CD4-positive, alpha-beta T cell treated with Interleukin-15 for 1 hour (primary cell): ENCODE results near the gene CFAP46.
"Not testable (repeated sequence)": the region's sequence is repeated elsewhere in the genome, so short reads cannot be mapped to it uniquely, and the experiment has no call there.

ENCODE experiments used
- DNase-seq: peaks from one replicate; pipeline ENCODE4 v3.0.0-alpha.2; 2020

Gene CFAP46

GRCh38 chr10:132803416-132804210 is 138.8 kb downstream of the CFAP46 start:
- DNase-seq, result no peak

- no peak for DNase-seq
Measured at GRCh38 chr10:132802694-132803320, 139.6 kb downstream of the CFAP46 start.

GRCh38 chr10:132802048-132802447 is 140.3 kb downstream of the CFAP46 start:
- no peak for DNase-seq

GRCh38 chr10:132799865-132800264 is 142.5 kb downstream of the CFAP46 start:
- no peak for DNase-seq

GRCh38 chr10:132798876-132799275 is 143.5 kb downstream of the CFAP46 start:
- DNase-seq, result no peak

- no peak for DNase-seq
Measured at GRCh38 chr10:132798403-132798802, 144.0 kb downstream of the CFAP46 start.

- DNase-seq, result not testable (repeated sequence)
Measured at GRCh38 chr10:132797986-132798385, 144.4 kb downstream of the CFAP46 start.

- no peak for DNase-seq
Measured at GRCh38 chr10:132796846-132797245, 145.5 kb downstream of the CFAP46 start.

- no peak for DNase-seq
Measured at GRCh38 chr10:132793871-132794849, 148.2 kb downstream of the CFAP46 start.

- no peak for DNase-seq
Measured at GRCh38 chr10:132793213-132793612, 149.2 kb downstream of the CFAP46 start.

- DNase-seq, result no peak
Measured at GRCh38 chr10:132792796-132793195, 149.6 kb downstream of the CFAP46 start.

- DNase-seq, result not testable (repeated sequence)
Measured at GRCh38 chr10:132792099-132792498, 150.3 kb downstream of the CFAP46 start.

- DNase-seq, result no peak
Measured at GRCh38 chr10:132790934-132791829, 151.2 kb downstream of the CFAP46 start.

GRCh38 chr10:132790470-132790869 is 151.9 kb downstream of the CFAP46 start:
- DNase-seq, result no peak

GRCh38 chr10:132789659-132790148 is 152.7 kb downstream of the CFAP46 start:
- DNase-seq, result no peak

GRCh38 chr10:132788831-132789219 is 153.5 kb downstream of the CFAP46 start:
- no peak for DNase-seq

GRCh38 chr10:132788180-132788830 is 154.1 kb downstream of the CFAP46 start:
- DNase-seq, result no peak

GRCh38 chr10:132787495-132788179 is 154.7 kb downstream of the CFAP46 start:
- DNase-seq, result no peak

GRCh38 chr10:132786884-132787494 is 155.4 kb downstream of the CFAP46 start:
- DNase-seq, result no peak

- no peak for DNase-seq
Measured at GRCh38 chr10:132786476-132786883, 155.9 kb downstream of the CFAP46 start.
